Measurements from ENCODE around the gene B4GAT1.

B4GAT1 gene

GRCh38 chr11:66336234-66337102 is 11.0 kb downstream of the B4GAT1 start, which contains the start of gene RIN1:
Gene RIN1, minus strand, starts transcription at chr11:66336434. Its CDS starts 32 bp downstream, at chr11:66336402.
- DNase-seq (ENCODE audit: low read depth, low spot score): no peak

DNA sequence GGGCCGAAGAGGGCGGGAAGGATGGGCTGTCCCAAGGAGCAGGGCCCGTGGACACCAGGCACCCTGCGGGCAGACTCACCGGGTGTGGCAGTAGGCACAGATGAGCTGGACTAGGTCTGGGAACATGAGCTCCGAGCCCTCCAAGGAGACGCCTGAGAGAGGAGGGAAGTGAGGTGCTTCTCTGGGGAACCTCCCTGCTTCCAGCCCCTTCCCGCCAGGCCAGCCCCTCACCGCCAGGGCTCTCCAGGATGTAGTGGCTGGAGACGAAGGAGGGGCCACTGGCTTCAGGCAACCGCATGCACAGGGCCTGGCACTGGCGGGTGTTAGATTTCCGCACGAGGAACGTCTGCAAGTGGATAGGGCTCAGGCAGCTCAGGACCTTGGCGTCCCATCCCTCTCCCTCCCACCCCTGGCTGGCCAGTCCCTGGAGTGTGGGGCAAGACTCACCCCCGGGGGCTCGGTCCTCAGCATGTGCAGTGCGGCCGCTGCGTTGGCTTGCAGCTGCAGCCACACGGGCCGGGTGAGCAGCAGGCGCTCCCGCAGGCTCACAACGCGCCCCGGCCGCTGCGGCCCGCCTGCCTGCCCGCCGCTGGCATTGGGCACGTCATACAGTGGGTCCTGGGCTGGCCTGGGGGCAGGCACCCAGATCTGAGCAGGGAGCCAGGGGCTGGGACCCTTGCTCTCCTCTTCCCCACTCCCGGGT is 11.7 kb downstream of the B4GAT1 start:
- no peak for DNase-seq (ENCODE audit: low read depth, low spot score)

- DNase-seq (ENCODE audit: low read depth, low spot score): no peak
Measured at GRCh38 chr11:66334605-66335442, 12.6 kb downstream of the B4GAT1 start.

GRCh38 chr11:66333896-66334604 is 13.4 kb downstream of the B4GAT1 start:
- no peak for DNase-seq (ENCODE audit: low read depth, low spot score)

DNA sequence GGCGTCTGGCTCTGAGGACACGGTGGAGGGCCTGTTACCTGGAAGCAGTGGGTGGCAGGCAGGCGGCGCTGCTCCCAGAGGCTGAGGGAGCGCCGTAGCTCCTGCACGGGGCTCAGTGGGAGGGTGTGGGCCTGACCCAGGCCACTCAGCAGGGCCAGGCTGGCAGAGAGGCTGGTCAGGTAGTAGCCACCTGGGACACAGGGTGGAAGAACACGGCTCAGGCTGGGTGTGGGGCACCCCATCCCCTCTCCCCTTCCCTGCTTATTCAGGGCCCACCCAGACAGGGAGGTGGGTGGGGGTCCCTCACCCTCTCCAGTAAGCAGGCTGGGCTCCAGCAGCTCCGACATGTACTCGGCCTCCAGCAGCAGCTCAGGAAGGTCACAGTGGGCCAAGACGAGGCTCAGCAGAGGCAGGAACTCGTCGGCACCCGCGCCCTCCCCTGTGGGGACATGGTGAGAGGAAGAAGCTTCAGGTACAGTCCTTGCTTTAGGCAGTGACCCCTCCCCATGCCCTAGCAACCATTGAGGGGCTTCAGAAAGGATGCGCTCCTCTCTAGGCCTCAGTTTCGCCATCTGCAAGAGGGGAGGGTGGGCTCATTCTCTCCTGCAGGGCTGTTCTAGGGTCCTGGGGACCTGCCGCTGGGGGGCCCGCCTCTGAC is 14.1 kb downstream of the B4GAT1 start:
- no peak for DNase-seq (ENCODE audit: low read depth, low spot score)

GRCh38 chr11:66332371-66333219 is 14.8 kb downstream of the B4GAT1 start:
- no peak for DNase-seq (ENCODE audit: low read depth, low spot score)

- no peak for DNase-seq (ENCODE audit: low read depth, low spot score)
Measured at GRCh38 chr11:66331542-66332370, 15.7 kb downstream of the B4GAT1 start.

DNA sequence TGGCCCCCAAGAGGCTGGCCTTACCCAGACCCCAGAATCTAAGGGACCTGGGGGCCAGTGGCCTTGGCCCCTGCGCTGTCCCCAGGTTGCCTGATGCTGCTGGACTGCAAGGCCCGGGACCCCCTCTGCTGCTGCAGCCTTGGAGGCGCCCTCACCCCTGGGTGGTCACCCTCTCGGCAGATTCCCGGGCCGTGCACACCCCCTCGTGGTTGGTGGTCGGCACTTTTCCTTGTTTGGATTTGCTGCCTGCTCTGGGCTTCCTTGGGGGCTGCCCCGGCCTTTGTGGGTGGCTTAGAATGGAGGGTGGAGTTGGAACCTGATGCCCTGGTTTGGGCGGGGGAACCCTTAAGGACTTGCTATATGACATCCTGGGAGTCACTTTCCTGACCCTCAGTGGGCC is 16.5 kb downstream of the B4GAT1 start:
- no peak for DNase-seq (ENCODE audit: low read depth, low spot score)

DNA sequence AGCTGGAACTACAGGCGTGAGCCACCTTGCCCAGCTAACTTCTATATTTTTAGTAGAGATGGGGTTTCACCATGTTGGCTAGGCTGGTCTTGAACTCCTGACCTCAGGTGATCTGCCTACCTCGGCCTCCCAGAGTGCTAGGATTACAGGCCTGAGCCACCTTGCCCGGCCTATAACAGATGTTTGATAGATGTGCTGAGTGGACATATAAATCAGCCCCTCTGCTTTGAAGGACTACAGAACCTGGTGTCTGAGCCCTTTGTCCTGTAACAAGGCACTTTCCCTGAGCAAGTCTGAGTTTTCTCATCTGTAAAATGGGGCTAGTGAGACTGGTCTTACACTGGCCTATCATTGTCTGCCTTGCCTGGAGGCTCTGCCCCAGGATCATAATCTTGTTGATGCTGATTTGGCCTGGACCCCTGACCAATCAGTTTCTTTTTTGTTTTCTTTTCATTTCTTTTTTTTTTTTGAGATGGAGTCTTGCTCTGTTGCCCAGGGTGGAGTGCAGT is 18.2 kb downstream of the B4GAT1 start:
- DNase-seq (ENCODE audit: low read depth, low spot score): no peak

DNA sequence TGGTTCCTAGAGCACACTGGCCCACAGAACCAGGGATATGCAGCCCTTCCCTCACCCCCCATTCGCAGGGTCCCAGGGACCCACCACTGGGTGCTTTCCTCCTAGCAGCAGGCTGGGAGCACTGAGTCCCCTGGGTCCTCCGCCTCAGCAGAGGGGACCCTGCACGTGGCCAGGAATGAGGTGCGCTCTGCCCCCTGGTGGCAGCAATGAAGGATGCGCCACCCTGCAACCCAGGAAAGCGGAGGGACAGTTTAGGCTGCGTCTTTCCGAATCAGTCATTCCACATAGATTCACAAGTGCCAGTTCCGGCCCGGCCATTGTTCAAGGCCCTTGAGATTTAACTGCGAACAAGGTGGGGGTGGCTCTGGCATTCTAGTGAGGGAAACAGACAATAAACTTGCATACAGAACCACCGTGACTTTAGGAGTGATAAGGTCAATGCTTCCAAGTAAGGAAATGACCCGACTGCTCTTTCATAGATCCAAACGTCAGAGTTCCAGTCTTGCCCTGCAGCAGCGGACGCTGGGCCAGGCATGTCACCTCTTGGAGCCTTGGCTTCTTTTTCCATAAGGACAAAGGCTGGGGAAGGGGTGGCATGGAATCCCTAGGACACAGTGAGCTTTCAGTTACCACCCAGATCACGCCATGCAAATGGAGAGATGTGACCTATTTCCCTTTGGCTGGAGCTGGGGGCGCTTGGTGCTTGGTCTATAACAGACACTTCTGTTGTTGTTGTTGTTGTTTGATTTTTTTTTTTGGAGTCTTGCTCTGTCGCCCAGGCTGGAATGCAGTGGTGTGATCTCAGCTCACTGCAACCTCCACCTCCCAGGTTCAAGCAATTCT is 18.9 kb downstream of the B4GAT1 start:
- no peak for DNase-seq (ENCODE audit: low read depth, low spot score)

DNA sequence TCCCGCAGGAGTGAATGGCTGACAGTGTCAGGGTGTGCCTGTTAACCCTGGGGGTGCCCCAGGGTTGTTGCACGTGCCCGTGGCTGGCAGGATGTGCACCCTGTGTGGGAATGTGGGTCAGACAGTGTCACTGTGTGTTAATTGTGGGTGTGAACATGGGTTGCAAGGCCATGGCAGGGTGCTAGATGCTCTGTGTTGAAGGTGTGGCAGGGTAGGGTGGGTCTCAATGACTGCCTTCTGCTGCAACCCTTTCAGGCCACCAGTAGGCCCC is 19.5 kb downstream of the B4GAT1 start:
- DNase-seq (ENCODE audit: low read depth, low spot score): no peak

GRCh38 chr11:66327171-66328030 is 20.0 kb downstream of the B4GAT1 start:
- DNase-seq (ENCODE audit: low read depth, low spot score): no peak

DNA sequence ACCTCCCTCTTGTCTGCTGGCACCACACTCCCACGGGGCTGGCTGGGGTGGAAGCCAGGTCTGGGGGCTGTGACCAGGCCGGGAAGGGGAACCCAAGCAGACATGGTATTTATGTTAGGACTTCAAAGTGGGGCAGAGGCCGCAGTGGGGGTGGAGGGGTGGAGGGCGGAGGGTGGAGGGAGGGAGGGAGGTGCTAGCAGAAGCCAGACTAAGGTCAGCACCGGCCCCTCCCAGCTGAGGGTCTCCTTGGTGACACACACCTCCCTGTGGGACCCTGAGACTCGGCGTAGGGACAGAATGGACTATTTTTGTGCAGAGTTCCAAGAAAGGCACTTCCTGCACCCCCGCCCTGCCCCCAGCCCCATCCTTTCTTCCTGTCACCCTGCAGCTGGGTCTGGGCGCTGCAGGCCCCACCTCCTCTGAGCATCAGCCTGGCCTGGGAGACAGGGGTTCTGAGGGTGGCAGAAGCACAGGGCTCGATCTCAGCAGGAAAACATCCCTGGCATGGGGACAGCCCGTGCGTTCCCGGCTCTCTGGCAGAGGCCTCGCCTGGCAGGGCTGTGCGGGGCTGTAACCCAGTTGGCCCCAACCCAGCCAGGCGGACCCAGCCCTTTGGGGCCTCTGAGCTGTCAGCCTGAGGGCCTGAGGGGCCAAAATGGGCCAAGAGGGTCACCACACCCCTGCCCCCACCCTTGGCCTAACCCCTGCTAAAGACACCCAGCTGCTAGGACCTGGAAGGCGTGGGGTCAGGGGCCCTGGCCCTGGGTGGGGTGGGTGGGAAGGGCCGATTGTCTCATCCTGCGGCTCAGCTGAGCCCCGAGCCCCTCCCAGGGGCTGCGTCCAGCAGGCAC is 20.9 kb downstream of the B4GAT1 start:
- no peak for DNase-seq (ENCODE audit: low read depth, low spot score)

- DNase-seq (ENCODE audit: low read depth, low spot score): no peak
Measured at GRCh38 chr11:66325263-66325671, 22.2 kb downstream of the B4GAT1 start.

- DNase-seq (ENCODE audit: low read depth, low spot score): no peak
Measured at GRCh38 chr11:66324664-66325063, 22.8 kb downstream of the B4GAT1 start.

GRCh38 chr11:66323684-66324083 is 23.7 kb downstream of the B4GAT1 start:
- DNase-seq (ENCODE audit: low read depth, low spot score): no peak

All from iPS DF 19.7 (cell line).